CD1c-positive myeloid dendritic cell (primary cell): ENCODE measurements around the gene ASB7.

Experiments used
- DNase-seq: peaks from one replicate; pipeline ENCODE4 v3.0.0-alpha.2; 2016; ENCODE audit errors: extremely low spot score

The ASB7 gene

DNA sequence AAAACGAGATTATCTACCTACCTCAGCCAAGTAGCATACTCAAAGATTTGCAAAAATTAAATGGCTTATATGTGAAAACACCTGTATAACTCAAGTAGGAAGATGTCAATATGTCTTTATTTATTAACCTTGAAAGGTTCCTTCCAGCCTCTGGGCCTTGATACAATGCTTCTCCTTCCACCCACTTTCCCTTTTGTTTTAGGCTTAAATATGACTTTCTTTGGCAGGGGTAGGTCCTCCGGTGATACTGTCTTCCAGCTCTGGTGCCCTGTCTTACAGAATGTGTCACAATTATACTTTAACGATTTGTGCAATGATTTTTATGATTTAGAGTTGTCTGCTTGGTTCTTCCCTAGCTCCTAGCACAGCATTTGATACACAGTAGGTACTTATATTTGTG is 4.5 kb upstream of the ASB7 start:
- DNase-seq: no peak

DNA sequence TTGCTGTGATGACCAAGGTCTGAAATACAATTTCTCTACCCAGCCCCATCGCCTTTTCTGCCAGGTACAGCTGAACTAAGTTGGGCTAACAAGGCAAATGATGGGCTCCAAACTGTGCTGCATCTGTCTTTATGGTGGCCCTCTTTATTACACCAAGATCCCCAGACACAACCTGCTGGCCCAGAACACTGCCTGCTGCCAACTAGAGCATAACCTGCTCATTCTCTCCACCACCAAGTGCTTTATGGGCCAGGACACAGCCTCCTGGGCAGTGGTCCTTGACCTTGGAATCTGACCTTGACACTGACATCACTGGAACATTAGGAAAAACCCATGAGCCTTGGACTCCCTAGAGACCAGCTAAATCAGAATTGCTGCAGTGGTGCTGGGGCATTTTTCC is 3.7 kb upstream of the ASB7 start:
- no peak for DNase-seq

DNA sequence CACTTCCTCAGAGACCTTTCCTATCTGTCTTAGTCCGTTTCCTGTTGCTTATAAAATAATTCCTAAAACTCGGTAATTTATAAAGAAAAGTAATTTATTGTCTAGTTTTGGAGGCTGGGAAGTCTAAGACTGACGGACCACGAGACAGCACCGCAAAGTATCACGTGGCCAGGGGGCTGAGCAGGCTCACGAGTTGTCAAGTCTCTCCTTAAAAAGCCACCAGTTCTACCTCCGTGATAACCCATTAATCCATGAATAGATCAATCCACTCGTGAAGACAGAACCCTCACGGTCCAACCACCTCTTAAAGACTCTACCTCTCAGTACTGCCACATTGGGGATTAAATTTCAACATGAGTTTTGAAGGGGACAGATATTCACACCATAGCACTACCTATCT is 1.2 kb upstream of the ASB7 start:
- DNase-seq: peak; percentile 35

DNA sequence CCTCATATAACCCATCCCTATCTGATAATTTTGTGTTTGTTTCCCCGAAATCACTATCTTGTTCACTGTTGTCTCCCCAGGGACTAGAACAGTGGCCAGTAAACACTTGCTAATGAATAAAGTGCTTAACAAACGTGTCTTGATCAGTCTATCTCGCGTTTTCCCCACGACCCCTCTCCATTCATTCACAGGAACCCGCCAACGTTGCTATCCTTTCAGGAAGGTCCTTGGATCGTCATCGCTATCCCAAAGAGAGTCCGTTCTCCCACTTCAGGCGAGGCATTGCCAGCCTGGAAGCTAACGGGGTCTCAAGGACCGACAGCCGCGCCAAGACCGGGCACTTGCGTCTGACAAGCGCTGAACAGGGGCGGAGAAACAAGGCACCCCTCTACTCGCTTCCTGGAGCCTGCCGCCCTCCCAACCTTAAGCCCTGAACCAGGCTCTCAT is 749 bp upstream of the ASB7 start:
- no peak for DNase-seq

DNA sequence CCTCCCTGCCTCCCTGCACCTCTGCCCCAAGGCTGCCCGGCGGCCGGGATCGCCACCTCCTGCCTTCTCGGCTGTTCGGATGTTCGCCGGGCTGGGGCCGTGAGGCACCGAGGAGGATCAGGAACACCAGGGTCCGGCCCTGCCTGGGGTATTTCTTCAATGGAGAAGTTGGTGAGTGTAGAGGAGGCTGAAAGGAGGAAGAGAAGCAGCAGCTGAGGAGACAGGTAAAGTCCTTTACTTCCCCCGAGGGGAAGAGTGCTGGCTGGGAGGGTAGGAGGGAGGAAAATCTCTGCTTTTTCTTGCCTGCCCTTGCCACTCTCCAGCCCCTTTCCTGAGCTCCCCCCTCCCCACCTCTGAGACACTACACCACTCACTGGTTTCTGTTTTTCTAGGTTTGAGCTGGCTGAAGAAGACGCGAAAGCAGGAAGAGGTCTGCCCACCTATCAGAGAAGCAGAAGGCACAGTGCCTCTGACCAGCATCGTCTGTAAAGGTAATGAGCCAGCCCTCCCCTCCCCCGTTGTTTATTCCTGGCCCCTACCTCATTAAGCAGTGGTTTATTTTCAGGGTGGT is 519 bp downstream of the ASB7 start:
- peak; percentile 30 for DNase-seq

DNA sequence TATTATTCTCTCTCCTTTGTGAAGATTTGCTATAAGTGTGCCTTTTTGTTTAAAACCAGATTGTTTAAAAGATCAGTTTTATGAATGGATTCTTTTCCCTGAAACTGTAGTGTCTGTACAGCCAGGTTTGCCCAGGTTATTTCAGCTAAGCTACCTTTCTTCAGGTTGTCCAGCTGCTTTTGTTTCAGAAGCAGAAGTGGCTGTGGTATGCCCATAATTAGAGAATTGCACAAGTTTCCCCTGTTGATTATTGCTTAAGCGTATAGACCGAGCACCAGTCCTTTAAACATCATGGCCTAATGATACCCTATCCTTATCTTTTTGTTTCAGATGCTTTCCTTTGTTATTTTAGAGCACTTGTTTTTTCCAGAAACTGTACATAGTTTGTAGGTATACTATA is 10.2 kb downstream of the ASB7 start:
- no peak for DNase-seq

DNA sequence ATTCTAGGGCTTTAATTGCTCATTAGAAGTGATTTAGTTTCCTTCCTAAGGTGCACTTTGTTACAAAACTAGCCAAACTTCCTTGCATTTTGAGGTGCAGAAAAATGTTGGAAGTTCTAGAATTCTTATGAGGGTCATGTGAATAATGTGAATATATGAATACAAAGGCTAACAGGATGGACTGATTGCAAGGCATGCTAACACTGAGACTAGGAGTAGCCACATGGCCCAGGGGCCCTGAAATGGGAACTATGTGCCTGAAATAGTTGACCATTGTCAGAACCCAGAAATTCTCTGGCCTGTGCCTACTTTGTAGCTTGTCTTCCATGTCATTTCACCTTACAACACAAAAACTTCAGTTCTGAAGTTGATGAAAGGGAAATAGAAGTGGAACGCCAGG is 10.8 kb downstream of the ASB7 start:
- no peak for DNase-seq

DNA sequence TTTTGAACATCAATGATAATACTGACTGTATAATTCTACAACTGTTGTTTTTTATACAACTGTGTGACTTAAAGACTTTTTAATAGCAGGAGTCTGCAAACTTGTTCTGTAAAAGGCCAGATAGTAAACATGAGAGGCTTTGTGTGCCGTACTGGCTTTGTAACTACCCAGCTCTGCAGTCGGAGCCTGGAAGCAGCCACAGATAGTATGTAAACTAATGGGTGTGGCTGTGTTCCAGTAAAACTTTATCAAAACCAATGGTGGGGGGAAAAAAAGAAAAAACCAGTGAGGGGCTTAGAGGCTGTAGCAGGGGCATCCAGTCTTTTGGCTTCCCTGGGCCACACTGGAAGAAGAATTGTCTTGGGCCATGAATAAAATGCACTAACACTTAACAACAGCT is 11.9 kb downstream of the ASB7 start:
- no peak for DNase-seq

DNA sequence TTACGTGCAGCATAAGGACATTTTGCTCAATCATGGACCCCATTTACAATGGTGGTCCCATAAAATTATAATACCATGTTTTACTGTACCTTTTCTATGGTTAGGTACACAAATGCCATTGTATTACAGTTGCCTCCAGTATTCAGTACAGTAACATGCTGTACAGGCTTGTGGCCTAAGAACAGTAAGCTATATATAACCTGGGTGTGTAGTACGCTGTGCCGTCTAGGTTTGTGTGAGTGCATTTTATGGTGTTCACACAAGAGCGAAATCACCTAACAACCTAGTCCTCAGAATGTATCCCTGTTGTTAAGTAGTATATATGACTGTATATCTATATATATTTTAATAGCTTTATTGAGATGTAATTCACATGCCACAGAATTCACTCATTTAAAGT is 12.5 kb downstream of the ASB7 start:
- no peak for DNase-seq

DNA sequence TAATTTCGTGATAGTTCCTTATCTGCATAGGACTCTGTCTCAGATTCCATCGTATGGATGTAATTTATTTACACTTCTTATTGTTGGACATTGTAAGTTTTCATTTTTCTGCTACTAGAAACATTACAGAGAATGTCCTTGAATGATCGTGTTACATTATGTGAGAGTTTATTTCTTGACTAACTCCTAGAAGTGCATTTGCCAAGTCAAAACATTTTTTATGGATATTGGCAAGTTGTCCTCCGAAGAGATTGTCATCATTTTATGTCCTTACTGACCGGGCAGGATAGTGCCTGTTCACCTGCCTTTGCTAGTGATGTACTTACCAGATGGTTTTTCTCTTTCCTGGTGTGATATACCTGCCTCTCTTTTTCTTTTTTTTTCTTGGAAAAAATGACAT is 13.4 kb downstream of the ASB7 start:
- DNase-seq: no peak

DNA sequence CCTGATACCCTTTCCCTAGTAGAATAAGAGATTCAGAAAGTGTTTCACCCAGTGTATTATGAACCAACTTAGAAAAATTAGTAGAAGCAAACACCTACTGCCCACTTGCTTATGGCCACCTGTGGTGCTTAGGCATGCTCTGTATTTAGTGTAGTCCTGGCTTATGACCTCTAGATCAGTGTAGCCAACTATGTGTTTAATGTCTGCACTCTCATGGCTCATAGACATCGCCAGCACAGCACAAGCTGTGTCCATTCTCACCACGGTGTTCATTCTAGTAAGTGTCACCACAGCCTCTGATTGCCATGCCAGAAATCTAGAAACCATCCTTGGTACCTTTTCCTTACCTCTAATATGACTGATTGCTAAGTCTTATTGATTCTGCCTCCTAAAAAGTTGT is 14.3 kb downstream of the ASB7 start:
- no peak for DNase-seq

DNA sequence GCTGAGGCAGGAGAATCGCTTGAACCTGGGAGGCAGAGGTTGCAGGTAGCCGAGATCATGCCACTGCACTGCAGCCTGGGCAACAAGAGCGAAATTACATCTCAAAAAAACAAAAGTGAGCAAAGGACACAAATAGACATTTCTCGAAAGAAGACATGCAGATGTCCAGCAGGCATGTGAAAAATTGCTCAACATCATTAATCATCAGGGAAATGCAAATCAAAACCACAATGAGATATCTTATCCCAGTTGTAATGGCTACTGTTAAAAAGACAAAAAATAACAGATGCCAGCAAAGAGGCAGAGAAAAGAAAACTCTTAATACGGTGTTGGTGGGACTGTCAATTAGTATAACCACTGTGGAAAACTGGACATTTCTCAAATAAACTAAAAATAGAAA is 20.9 kb downstream of the ASB7 start:
- DNase-seq: no peak

DNA sequence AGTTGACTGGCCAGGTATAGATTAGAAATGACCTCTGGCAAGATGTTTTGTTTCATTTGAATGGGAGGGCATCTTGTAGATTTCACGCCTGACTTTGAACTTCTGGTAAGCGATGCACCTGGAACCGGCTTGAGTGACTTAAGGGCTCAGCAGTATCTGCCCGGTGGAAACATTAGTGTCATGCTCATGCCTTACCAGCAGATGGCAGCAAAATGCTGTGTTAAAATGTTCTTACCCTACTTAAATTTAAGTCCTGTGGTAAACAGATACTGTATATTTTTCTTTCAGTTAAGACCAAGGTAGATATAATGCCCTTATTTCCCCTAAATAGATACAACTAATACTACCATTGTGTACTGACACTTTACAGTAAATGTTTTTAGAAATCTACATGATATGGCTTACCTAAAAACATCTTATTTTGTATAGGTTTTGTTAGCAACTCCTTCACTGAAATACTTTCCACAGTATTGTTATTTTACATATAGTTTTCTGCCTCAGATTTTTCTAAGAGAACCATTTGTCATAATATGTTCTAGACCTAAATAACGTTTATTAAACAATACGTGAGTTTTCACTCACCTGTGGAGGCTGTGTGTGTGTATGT is 25.5 kb downstream of the ASB7 start:
- peak; percentile 82 for DNase-seq

DNA sequence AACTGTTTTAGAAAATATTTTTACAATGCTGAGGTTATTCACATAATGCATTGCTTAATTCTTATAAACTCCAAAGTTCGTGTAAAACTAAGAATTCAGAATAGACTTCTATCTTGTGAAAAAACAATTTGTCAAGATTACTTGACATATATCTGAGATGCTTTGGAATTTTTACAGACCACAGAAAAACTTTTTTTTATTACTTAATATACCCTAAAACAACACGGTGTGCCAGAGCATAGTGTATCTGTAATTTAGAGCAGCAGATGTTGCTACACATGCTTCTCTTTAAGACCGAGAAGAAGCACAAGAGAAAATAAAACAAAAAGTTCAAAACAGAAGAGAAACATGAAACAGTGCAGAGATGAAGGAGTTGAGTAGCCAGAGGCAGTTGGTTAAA is 26.4 kb downstream of the ASB7 start:
- DNase-seq: no peak

DNA sequence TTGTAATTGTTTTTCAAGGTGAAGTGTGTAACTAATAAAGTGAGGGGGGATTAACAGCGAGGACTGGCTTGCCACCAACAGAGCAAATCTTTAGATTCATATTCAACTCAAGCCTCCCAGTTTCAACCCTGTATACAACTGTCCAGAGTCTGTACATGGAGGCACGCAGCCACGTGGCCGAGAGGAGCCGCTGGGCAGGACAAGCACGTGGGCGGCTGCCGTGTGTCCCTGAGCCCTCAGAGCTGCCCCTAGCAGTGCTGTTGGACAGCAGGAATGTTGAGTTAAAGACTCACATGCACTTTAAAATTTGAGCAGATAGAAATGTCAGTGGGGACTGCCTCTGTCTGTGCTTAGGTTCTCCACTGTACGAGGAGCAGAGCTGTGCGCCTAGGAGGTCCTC is 29.4 kb downstream of the ASB7 start:
- no peak for DNase-seq

DNA sequence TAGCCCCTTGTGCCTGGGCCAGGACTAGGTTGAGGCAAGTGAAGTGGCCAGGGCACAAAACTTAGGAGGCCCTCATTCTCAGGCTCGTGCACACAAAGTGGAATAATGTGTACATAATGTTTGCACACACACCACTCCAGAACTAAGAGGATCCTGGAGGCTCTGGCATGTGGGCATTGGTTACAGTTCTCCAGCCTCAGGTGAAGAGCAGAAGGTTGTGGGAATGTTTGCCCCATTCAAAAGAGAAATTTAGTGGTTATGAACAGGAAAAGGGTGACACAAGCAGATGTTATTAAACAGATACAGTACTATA is 31.3 kb downstream of the ASB7 start:
- DNase-seq: no peak

DNA sequence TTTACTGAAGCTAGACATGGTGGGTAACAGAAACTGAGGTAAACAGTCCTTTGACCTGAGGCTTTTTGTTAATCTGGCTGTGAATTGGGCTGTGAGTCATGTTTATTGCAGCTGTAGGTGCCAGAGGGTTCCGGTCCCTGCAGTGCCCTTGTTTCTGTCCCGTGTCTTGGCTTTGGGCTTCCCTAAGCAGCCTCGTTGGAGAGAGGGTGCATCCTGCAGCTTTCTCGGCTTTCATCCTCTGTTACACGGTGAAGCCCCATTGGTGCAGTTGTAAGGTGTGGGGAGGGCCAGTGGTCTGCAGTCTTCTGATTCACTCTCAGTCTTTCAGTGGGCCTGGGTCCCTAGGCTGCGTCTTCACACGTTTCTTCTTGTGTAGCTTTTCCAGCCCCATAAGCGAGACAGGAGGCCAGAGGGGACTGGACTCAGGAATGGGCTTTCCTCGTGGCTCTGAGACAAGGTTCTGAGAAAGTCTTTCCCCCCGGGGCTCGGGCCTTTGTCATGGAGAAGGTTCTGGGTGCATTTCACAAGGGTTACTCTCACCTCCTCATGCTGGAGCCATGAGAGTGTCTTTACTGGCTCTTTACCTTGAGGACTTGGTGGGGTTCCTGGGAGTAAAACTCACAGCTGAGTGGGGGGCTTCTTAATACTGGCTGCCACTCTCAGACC is 33.1 kb downstream of the ASB7 start:
- no peak for DNase-seq

DNA sequence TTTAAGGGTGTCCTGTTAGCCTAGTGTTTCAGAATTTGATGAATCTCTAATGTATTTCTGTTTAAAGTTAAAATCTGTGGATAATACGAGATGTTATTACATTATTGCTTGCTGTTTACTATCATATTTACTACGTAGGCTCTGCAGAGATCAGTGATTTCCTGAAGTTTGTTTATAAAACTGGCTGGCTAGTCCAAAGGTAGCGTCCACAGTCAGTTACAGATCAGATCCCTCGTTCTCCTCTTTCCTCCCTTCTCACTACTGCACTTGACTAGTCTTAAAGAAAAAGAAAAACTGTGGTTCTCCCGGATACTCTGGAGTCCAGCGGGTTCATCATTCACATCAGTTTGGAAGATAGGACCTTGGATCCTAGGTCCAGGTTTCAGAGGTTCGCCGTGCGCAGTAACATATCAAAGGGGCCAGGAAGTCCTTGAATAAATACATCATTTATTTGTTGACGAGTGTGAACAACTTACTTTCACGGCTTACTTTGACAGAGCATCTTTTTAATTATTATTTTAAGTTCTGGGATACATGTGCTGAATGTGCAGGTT is 35.9 kb downstream of the ASB7 start:
- DNase-seq: no peak

DNA sequence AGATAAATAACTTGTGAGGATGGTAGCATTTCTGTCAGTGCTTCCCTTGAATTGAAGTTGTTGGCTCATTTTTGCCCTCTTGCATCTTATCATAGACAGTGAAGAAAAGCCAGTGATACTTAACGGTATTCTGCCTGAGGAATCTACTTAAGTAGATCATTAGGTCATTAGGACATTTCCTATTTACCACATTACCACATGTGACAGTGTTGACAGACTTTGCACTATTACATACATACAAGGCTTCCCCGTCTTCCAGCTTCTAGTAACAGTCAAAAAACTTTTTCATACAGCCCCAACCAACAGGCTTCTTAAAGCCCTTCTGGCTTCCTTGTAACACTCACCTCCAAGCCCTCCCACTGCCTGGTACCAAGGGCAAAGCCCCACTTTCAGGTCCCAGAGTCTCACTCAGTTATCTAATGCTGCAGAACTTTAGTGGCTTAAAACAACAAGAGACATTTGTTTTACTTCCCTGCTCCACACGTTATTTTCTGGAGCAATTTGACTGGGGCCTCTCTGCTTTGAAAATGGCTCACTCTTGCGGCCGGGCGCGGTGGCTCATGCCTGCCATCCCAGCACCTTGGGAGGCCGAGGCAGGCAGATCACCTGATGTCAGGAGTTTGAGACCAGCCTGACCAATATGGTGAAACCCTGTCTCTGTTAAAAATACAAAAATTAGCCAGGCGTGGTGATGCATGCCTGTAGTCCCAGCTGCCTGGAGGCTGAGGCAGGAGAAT is 40.0 kb downstream of the ASB7 start:
- no peak for DNase-seq

DNA sequence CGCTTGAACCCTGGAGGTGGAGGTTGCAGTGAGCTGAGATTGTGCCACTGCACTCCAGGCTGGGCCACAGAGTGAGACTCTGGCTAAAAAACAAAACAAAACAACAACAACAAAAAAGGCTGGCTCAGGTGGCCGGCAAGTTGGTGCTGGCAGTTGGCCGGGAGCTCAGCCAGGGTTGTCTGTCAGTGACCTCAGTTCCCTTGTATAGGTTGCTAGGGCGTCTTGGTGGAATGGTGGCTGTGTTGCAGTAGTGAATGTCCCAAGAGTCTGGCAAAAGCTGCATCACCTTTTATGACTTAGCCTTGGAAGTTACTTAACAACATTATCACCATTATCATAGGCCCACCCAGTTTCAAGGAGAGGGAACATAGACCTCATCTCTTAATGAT is 40.6 kb downstream of the ASB7 start:
- DNase-seq: no peak

DNA sequence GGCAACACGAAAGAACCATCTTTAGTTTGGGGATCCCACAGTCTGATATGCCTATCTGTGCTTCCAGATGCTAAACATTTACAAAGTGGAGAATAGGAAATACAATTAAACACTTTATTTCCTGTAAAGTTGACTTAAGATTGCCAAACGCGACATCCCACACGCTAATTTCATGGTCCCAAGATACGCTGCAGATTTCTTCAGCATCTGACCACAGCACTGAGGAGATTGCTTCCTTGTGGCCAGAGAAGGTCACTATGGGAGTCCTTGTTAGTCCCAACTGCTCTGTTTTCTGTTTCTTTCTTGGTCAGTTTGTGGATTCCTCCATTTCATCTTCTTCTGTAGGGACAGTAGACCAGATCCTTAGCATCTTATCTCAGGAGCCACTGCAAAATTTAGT is 43.3 kb downstream of the ASB7 start:
- DNase-seq: no peak

DNA sequence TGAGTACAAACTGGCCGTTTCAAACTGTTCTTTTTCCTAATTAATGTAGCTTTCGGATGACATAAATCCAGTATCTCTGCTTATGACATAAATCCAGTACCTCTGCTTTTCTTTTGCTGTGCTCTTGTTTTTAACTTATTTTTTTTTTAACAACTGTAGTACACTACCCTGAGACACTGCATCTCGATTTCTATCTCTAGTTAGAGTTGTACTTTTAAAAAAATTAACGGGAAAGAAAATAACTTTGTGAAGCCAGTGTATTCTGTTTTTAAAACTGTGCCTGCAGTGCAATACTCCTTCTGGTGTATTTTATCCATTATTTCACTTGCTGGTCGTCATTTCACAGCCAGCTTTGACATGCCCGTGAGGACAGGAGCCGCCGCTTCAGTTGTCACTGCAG is 46.6 kb downstream of the ASB7 start:
- DNase-seq: no peak

DNA sequence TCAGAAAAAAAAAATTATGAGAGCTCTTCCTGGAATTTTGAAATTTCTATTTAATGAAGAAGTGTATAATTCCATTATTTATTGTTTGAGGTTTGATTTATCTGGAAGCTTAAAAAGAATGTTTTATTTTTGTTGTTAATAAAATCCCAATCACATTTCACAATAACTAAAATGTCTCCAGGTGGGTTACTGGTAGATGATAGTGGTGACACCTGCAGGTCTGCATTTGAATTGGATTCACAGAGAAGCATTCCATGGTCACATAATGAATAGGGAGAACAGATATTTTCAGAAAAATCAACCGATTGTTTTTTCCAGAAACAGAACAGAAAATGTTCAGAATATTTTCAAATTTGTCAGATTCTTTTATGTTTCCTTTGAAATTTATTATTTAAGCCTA is 48.3 kb downstream of the ASB7 start:
- no peak for DNase-seq
